ENCODE data around the gene GOLGA6C.

DNA sequence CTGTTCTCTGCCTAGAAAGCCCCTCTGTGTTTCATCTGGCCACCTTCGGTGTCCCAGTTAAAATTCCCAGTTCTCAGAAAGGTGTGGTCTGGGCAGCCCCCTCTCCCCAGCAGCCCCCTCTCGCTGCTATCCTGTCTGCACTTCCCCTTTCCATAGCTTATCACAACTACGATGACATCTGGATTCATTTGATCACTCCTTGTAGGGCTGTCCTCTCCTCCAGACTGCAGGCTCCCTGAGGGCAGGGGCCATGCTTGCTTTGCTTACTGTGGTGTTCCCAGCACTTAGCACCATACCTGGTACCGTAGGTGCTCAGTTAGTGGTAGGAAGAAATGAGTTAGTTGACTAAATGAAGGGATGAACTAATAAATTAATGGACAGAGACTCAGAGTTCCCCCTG lies 26.3 kb upstream of the GOLGA6C start:
- TF ChIP-seq, protein P1, sequence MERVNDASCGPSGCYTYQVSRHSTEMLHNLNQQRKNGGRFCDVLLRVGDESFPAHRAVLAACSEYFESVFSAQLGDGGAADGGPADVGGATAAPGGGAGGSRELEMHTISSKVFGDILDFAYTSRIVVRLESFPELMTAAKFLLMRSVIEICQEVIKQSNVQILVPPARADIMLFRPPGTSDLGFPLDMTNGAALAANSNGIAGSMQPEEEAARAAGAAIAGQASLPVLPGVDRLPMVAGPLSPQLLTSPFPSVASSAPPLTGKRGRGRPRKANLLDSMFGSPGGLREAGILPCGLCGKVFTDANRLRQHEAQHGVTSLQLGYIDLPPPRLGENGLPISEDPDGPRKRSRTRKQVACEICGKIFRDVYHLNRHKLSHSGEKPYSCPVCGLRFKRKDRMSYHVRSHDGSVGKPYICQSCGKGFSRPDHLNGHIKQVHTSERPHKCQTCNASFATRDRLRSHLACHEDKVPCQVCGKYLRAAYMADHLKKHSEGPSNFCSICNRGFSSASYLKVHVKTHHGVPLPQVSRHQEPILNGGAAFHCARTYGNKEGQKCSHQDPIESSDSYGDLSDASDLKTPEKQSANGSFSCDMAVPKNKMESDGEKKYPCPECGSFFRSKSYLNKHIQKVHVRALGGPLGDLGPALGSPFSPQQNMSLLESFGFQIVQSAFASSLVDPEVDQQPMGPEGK (CRISPR knock-in tag; IDR thresholded peaks at IDR 0.05; ENCODE audit: borderline replicate concordance) = no peak
- TF ChIP-seq ARNTL (CRISPR knock-in tag; IDR thresholded peaks at IDR 0.05; ENCODE audit: borderline replicate concordance, low read depth) = no peak
- TF ChIP-seq, protein P2, sequence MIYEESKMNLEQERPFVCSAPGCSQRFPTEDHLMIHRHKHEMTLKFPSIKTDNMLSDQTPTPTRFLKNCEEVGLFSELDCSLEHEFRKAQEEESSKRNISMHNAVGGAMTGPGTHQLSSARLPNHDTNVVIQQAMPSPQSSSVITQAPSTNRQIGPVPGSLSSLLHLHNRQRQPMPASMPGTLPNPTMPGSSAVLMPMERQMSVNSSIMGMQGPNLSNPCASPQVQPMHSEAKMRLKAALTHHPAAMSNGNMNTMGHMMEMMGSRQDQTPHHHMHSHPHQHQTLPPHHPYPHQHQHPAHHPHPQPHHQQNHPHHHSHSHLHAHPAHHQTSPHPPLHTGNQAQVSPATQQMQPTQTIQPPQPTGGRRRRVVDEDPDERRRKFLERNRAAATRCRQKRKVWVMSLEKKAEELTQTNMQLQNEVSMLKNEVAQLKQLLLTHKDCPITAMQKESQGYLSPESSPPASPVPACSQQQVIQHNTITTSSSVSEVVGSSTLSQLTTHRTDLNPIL (CRISPR knock-in tag; IDR thresholded peaks at IDR 0.05; ENCODE audit: low read depth) = no peak
- TF ChIP-seq ZFP3 (CRISPR knock-in tag; IDR thresholded peaks at IDR 0.05) = no peak
- no peak for TF ChIP-seq ZFP30 (CRISPR knock-in tag; IDR thresholded peaks at IDR 0.05)
- TF ChIP-seq ESRRG (CRISPR knock-in tag; IDR thresholded peaks at IDR 0.05) = no peak
- no peak for TF ChIP-seq ZNF565 (CRISPR knock-in tag; conservative IDR thresholded peaks at IDR 0.05; ENCODE audit: low read depth)
- TF ChIP-seq, protein P3, sequence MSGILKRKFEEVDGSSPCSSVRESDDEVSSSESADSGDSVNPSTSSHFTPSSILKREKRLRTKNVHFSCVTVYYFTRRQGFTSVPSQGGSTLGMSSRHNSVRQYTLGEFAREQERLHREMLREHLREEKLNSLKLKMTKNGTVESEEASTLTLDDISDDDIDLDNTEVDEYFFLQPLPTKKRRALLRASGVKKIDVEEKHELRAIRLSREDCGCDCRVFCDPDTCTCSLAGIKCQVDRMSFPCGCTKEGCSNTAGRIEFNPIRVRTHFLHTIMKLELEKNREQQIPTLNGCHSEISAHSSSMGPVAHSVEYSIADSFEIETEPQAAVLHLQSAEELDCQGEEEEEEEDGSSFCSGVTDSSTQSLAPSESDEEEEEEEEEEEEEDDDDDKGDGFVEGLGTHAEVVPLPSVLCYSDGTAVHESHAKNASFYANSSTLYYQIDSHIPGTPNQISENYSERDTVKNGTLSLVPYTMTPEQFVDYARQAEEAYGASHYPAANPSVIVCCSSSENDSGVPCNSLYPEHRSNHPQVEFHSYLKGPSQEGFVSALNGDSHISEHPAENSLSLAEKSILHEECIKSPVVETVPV (CRISPR knock-in tag; IDR thresholded peaks at IDR 0.05) = no peak
- TF ChIP-seq GLIS3 (CRISPR knock-in tag; IDR thresholded peaks at IDR 0.05) = no peak
- TF ChIP-seq PPARA (CRISPR knock-in tag; IDR thresholded peaks at IDR 0.05; ENCODE audit: borderline replicate concordance) = no peak
- no peak for TF ChIP-seq ZNF70 (CRISPR knock-in tag; IDR thresholded peaks at IDR 0.05)
- TF ChIP-seq CSDC2 (CRISPR knock-in tag; IDR thresholded peaks at IDR 0.05) = no peak
